Stimulated activated CD8-positive, alpha-beta memory T cell treated with anti-CD3 and anti-CD28 coated beads, Interleukin-4, amount 100 ng/mL, for 4 hours (primary cell): Measurements from ENCODE around the gene PAIP2B.
"Not testable (repeated sequence)": the region's sequence is repeated elsewhere in the genome, so short reads cannot be mapped to it uniquely, and the experiment has no call there.

Experiments used
- DNase-seq, 2 donors: peaks; one replicate each; pipeline ENCODE4 v3.0.0-alpha.2; 2020; ENCODE audit warnings: low read depth in 2 of 2, low spot score in 1 of 2

PAIP2B gene

DNA sequence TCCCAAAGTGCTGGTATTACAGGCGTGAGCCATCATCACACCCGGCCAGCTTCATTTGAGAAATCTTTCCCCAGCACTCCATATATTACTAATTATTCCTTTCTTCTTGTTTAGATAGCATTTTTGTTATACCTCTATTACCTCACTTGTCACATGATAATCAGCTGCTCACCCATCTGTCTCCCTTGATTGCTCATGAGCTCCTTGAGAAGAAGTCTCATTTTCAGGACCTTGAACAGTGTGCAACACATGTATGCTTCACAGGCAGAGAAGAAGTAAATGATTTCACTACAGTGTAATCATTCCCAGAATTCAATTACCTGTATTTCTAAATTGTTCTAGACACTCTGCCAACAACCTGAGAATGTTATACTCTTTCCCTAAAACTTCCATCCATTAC, 6.2 kb downstream of the PAIP2B start:
- DNase-seq: no peak

DNA sequence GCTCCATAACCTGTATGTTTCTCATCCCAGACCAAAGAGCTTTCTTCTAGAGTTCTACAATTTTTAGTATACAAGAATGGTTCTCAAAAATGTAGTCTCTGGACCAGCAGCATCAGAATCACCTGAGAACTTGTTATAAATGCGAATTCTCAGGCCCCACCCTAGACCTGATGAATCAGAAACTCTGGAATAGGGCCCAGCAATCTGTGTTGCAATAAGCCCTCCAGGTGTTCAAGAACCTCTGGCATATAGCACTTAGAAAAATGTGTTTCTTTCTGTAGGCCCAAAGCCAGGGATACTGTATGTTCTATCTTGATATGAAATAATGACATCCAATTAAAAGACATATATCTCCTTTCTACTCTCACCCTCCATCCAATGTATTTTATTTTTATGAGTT, 10.4 kb downstream of the PAIP2B start:
- DNase-seq: no peak

DNA sequence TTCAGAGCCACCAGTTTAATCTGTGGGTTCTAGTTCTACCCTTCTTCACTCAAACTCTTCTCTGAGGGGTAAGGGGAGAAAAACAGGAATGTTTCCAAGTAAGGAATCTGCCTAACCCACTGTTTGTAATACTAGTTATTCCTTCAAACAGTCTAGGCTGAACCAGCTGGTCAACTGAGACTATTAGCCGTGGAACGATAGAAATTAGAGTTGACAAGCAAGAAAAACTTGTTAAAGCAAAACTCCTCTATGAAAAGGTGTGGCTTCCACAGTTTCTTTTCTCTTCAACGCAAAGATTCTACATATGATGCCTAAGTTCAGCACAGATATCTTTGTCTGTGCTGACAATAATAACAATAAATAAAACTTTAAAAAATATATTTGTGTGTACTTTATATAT, 11.5 kb downstream of the PAIP2B start:
- no peak for DNase-seq

DNA sequence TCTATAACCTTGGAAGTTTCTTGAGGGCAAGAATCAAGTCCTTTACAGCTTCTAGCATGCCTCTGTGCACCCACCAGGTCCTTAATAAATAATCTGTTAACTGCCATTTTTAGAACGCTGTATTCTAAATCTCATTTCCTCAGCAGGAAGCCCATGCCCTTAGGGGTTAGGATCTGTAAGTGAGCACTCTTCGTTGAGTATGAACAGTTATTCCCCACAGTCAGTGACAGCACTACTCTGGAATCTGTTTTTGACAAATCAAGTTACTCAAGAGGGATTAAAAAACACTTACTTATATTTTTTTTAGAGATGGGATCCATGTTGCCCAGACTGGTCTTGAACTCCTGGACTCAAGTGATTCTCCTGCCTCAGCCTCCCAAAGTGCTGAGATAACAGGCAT, 14.6 kb downstream of the PAIP2B start:
- no peak for DNase-seq

DNA sequence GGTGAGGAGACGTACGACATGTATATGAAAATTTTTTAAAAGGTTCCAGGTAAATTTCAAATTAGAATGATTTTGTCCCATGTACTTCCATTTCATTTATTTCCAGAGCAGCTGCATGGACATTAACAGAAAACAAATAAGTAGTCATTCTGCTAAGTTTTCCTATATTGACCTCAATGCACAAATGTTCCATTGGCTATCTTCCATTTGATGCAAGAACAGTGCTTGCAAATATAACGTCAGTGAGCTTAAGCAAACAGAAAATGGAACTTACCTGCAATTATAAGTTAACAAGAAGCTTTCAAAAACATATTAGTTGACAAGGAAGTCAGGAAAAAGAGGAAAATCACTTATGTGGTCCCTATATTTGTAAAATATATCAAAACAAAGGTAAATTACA, 16.6 kb downstream of the PAIP2B start:
- no peak for DNase-seq

DNA sequence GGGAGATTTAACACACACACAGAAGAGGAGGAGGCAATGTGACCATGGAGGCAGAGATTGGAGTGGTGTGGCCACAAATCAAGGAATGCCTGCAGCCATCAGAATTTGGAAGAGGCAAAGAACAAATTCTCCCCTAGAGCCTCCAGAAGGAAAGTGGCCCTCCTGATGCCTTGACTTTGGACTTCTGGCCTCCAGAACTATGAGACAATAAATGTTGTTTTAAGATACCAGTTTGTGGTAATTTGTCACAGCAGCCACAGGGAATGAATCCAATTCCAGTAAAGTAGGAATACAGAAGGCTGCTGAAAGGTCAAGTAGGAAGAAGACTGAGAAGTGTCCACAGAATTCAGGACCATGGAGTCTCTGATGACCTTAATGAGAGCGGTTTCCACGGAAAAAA, 18.1 kb downstream of the PAIP2B start:
- DNase-seq: no peak

DNA sequence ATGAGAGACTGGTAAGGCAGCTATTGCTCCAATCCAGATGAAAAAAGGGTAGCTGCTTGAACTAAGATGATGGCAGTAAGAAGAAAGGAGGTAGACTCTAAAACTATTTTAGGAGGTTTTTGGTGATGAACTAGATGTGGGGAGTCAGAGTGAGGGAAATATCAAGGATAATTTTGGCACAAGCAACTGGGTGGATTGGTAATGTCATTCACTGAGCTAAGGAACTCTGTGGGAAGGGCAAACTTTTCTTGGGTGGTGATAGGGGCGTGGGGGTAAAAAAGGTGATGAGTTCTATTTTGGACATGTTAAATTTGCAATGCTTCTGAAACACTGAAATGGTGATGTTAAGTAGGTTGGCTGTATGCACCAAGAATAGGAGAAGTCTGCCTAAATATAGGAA, 19.3 kb downstream of the PAIP2B start:
- no peak for DNase-seq

DNA sequence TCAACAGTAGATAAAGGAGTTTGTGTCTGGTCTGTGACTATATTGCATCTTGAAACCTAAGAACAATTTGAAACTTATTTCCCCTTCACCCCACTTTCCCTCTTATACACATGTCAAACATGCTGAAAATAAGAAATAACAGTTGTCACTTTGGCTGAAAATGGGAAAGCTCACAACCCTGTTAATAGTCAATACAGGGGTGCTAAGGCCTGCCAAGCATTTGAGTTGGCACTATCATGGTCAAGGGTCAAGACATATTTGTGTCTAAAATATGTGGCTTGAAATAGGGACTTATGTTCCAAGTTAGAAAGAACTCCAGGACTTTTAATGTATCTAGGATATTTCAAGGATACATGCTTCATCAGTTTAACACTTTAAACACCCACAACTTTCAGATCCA, 20.6 kb downstream of the PAIP2B start:
- DNase-seq: no peak

DNA sequence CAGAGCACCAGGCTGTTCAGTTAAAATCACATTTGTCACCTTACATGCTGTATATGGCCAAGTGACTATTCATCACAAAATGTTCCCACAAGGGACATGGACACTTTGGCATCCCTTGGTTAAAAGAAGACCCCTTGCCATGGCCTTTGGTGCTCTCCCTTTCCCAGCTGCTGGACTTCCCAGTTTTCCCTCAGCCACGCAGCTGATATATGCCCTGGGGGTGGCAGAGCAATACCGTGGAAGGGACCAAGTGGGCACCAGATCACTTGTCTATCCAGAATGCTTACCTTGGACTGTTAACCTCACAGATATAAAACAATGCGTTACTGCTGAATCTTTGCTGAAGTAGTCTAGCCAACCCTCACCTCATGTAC, 35.3 kb downstream of the PAIP2B start:
- DNase-seq: no peak

DNA sequence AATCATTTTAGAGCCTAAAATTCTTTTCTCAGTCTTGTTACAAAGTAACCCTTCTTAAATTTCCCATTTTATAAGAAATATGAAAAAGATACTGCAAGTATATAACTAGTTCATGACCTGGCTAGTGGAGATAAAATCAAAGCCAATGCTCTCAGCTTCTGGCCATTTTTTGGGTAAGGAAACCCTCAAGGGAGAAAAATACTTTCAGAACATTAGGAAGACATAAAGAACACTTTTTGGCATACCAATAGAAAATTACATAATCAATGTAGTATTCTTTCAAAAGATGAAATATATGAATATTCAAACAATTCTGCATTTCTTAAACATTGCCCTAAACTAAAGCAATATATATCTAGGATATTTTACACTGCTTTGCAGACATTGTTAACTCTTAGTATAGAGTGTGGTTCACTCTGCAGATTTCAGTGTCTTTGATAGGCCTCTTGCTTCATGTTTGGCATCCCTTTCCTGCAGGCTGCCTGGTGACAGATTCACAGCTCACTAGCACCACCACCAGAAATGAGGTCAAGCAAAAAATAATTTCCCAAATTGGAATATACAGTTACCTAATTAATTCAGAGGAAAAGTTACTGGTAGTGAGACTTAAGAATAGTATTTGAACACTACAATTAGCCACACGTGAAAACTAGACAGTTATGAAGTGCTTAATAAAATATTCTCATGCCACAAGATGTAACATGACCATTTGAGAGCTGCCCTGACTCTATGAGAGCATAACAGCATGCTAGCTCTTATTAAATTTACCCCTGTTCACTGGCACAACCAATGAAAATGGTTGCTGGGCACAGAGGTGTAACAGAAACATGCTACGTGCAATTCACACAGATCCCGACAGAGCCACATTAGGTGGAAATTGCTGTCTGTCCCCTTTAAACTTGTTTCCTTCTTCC, 36.0 kb downstream of the PAIP2B start:
- no peak for DNase-seq

DNA sequence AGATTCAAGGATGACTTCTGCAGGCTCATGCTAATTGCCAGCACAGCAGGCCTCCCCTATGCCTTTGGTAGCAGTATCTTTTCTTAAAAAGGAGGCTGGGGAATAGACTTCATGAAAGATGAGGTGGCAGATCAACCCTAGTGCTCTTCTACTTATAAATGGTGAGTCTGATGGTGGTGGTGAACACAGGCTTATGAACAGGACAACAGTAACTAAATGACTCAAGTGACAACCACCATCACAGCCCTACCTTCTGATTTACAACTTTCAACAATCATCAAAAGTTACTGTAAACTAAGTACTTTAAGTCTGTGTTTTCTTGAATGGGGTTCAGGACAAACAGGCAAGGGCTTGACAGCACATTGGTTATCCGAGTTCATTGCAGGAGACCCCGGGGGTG, 39.3 kb downstream of the PAIP2B start:
- DNase-seq: no peak

DNA sequence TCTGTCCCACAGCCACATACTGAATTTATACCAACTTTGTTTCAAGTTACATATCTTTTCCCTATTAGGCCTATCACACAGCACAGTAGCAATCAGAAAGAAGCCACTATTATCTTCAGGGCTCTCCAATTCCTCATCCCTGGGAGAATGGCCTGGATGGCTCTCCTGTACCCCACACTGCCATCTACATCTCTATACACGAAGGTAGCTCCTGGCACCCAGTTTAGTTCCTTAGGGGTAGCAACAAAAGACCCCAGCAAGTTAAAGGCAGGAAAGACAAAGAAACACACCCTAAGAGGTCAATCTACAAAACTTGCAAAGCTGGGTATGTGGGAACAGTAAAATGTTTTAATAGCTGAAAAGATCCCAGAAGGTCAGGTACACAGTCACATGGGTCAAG, 39.9 kb downstream of the PAIP2B start:
- no peak for DNase-seq

DNA sequence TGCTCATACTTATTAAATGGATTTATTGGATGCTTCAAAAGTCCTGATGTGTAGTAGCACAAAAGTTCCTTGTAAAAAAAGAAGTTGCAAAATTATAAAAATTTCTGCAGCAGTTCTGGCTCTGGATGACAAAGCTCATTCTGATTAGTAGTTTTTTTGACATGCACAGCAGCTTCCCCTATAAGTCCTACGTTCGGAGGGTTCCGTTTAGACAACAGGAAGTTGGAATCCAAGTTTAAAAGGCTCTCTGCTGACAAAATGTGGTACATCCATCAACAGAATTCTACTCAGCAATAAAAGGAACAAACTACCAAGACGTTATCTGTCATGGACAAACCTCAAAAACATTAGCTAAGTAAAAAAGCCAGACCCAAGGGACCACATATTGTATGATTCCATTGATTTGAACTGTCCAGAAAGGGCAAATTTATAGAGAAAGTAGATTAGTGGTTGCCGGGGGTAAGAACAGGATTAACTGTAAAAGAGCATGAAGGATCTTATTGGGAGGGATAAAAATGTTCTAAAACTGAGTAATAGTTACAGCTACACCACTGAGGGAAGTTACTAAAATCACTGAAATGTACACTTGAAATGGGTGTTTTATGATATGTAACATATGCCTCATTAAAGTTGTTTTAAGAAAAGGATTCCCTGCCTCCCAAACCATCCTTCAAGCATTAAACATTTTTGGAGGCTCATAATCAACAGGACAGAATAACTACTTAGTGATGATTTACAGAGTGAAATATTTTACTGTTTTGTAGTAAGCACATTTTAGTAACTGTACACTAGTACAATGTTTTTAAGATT, 43.4 kb downstream of the PAIP2B start:
- DNase-seq: not testable (repeated sequence)

DNA sequence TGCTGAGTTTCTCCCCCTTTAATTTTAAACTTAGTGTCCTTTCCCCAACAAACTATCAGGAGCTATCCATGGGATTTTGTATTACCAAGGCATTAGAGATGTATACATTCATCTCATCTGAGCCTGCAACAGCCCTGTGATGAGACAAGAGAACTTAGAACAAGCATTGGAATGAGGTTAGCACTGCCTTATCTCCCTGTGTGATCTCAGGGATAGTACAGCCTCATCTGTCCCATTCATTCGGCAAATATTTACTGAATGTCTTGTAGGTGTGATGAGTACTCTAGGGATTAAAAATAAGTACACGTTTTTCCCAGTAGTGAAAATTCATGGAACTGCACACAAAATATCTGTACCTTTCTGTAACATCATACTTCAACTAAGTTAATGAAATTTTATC, 45.6 kb downstream of the PAIP2B start:
- DNase-seq: no peak

DNA sequence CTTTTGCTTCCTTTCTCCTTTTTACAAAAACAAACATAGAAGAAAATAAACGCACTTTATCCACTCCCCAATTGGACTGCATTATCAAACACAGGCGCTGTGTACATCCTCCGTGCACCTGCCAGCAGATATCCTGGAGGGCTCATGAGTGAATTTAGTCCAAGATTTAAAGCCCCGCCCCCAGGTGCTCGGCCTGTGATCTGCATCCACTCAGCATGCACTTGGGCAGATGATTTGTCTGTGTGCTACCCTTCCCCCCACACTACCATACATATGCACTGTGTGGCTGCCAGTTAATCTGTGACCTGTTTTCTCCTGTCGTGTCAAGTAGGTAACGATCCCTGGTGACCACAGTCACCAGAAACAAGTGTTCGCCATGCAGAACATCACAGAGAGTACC, 48.1 kb downstream of the PAIP2B start:
- DNase-seq: not testable (repeated sequence)

DNA sequence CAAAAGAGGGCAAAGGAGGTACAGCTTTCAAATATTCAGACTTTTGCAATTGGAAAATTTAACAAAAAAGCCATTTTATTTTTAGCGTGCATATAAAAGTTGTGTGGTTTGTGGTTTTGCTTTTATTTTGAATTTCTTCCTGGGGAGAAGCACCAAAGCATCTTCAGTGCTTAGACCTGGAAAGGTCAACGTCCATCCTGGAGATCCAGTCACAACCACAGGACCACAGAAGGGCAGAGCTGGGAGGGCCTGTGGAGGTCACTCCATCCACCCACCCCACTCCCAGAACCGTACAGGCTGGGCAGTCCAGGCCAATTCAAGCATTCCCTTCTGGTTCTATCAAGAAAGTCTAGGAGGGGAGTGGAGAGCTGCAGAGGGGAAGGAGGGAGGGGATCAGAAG, 52.7 kb downstream of the PAIP2B start:
- DNase-seq: no peak

DNA sequence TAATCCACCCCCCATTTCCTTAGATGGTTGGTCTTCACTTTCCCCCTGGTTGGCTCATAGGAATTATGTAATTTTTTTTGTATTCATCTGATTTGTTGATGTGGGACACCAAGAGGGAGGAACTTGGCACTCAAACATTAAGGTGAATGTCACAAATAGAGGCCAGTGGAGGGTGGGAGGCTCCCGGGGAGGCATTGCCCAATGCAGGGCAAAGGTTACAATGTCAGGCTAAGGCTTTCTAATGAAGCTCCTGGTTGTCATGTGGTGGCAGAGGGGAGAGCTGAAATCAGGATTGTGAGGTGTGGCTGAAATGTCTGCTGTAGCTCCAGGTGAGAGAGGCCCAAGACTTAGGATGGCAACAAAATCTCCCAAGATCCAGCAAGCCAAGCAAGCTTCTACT, 53.8 kb downstream of the PAIP2B start:
- DNase-seq: no peak

DNA sequence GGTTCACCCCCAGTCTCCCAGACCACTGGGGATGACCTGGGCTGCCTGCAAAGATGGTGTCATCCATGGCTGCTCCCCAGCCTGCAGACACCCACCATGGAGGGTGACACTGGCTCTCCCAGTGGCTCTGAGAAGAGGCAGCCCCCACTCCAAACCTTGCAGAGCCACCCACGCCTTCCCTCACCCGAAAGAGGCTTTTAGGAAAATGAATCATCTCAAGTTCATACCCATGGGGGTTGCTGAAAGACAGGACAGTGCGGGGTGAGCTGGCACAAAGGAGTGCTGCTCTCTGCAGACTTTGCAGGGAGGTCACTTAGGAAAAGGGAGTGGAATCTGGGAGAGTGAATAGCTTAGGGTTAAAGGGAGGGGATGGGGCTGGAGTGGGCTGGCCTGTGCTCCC, 60.1 kb downstream of the PAIP2B start:
- DNase-seq: no peak

DNA sequence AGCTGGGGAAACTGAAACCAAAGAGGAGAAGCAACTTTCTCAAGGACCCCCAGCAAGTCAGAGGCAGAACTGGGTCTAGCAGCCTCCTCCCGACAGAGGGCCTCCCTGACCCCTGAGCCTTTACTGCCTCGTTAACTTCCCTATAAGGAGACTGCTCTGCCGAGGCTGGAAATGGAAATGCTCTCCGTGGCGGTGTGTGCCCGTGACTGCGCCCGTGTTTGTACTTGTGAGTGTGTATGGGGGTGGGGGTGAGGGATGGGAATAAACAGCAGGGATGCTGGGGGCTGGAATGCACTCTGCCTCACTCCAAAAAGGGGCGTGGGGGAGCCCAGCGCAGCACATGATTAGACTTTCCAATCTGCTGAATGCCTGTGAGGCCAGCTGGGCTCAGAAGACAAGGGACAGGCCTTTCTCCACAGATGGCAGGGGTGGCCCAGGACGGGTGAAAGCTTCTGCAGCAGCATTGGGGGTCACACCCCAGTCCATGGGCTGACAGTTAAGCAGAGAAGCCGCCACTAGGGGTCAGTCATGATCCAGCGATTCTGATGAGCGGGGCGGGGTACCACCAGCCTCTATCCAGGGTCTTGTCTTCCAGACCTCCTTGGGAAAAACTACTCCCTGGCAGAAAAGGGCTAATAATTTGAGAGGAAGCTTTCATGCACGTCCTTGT, 69.6 kb downstream of the PAIP2B start:
- peak; percentile 13 to 35 for DNase-seq

DNA sequence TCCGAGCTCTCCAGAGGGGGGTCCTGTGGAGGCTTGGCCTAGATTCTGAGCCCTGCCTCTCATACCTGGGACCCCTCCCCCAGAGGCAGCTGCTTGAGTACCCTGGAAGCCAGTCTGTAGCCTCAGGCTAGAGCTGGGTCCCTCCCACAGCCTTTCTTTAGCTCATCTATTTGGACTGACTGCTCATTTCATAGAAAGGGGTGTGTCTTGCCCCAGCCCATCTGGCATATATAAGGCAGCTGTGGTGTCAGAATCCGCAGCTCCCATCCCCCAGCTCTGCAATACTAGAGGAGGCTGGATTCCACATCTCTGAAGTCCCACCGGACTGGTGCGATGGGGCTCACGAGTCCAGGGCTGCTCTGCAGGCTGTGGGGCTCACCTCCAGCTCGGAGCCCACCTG, 70.3 kb downstream of the PAIP2B start:
- no peak for DNase-seq

DNA sequence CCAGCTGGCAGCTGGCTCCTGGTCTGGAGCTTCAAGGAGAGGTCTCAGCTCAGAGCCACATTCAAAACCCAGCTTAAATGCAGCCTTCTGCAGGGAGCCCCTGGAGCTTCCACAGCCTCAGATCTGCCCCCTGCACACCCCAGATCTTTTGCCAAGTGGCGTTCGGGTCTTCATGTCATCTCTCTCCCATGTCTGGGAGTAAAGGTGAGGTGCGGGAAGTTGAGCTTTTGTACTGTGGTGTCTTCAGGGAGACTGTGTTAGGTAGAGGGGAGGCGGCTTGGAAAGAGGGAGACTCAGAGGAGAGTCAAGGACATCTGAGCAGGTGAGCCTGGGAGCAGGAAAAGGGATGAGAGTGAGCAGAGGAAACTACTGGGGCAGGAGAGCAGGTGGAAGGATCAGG, 71.1 kb downstream of the PAIP2B start:
- DNase-seq: no peak

DNA sequence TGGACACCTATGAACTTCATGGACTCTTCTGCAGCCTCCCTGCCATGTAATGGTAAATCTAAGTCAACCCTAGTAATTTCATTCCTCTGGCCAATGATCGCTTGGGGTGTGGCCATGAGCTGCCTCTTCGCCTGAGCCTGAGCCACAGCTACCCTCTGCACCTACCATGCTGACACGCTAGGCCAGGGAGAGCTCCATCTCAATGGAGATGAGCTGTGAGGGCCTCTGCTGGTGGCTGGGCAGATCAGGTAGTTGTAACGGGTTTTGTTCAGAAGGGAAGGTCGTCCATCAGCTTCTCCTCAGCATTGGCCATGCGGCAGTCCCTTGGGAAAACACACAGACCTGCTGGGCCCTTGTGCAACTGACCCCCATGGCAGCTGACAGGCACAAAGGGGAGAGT, 72.1 kb downstream of the PAIP2B start:
- DNase-seq: no peak
